Central memory CD8-positive, alpha-beta T cell (primary cell): ENCODE measurements around the gene C11orf54.

ENCODE experiments used
- ATAC-seq: fragments of 150-1000 bp; cut with Tn5 transposase; replicated peaks from 2 replicates; pipeline ENCODE4 v1.10.0; 2022; ENCODE audit warnings: mild to moderate bottlenecking, moderate FRiP score, moderate number of reproducible peaks; ENCODE audit not compliant: poor library complexity, severe bottlenecking; ENCODE audit errors: extremely low read depth
- DNase-seq, 2 donors: peaks; one replicate each; pipeline ENCODE4 v3.0.0; 2021; ENCODE audit warnings: low spot score in 2 of 2
- H3K27ac Mint-ChIP-seq: one replicate; pipeline ENCODE4 v1.8.0; 2022; ENCODE audit warnings: low read depth, mild to moderate bottlenecking, moderate library complexity, mixed read lengths
- H3K27me3 Mint-ChIP-seq: one replicate; pipeline ENCODE4 v1.8.0; 2022; ENCODE audit warnings: mixed read lengths
- H3K36me3 Mint-ChIP-seq: one replicate; pipeline ENCODE4 v1.8.0; 2022; ENCODE audit warnings: mild to moderate bottlenecking, moderate library complexity, mixed read lengths; ENCODE audit not compliant: insufficient read depth
- H3K4me1 Mint-ChIP-seq: one replicate; pipeline ENCODE4 v1.8.0; 2022; ENCODE audit warnings: mixed read lengths
- H3K4me3 Mint-ChIP-seq: one replicate; pipeline ENCODE4 v1.8.0; 2022; ENCODE audit warnings: mild to moderate bottlenecking, moderate library complexity, mixed read lengths
- H3K9me3 Mint-ChIP-seq: one replicate; pipeline ENCODE4 v1.8.0; 2022; ENCODE audit warnings: mixed read lengths

The C11orf54 gene

GRCh38 chr11:93741094-93741881, at the start of gene C11orf54, which contains the start of gene TAF1D:
Gene C11orf54 (plus strand): TSS chr11:93741672. CDS start chr11:93747394, 5,722 bp downstream.
Gene TAF1D (minus strand): TSS chr11:93741495. CDS start chr11:93739304, 2,191 bp downstream.
- Mint-ChIP-seq H3K9me3 (no peaks in the 10 kb centered on the region), H3K27ac (peak within 1 kb of the TSS; percentile 99), H3K27me3 (no peaks in the 10 kb centered on the region), H3K4me3 (peak within 1 kb of the TSS; percentile 100), H3K4me1 (peaks cover 67% of the 10 kb centered on the region), H3K36me3 (peaks cover 51% of the 10 kb centered on the region)
- DNase-seq: peak; percentile 93 to 94
- peak; percentile 92 for ATAC-seq

- Mint-ChIP-seq H3K27me3 (no peaks in the 10 kb centered on the region), H3K27ac (no peak overlapping the region), H3K9me3 (no peaks in the 10 kb centered on the region), H3K36me3 (peaks cover 37% of the 10 kb centered on the region), H3K4me3 (no peak overlapping the region), H3K4me1 (peaks cover 7% of the 10 kb centered on the region)
- DNase-seq (no peak), ATAC-seq (no peak)
Measured at GRCh38 chr11:93694109-93694508, 47.4 kb upstream of the C11orf54 start.

- H3K4me1 Mint-ChIP-seq: peaks cover 5% of the 10 kb centered on the region
- H3K36me3 Mint-ChIP-seq: peaks cover 40% of the 10 kb centered on the region
- no peak for DNase-seq
- no peak overlapping the region for H3K4me3 Mint-ChIP-seq
- ATAC-seq: no peak
- no peak overlapping the region for H3K27ac Mint-ChIP-seq
- no peaks in the 10 kb centered on the region for H3K9me3 Mint-ChIP-seq
- H3K27me3 Mint-ChIP-seq: no peaks in the 10 kb centered on the region
Measured at GRCh38 chr11:93694557-93694956, 46.9 kb upstream of the C11orf54 start.

DNA sequence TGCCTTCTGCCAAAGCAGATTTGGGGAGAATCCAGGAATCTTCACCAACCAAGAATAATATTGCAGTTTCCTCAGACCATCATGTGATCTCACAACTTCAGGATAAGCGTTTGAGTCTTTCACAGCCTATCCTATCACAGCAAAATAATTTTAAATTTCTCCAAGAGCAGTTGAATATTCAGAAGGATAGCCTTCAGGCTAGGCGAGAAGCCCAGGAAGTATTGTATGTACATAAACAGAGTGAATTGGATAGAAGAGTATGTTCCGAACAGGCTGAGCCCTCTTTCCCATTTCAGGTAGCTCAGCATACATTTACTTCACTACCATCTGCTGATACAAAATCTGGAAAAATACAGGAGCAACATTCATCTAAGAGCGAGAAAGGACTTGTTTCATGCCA, 43.9 kb upstream of the C11orf54 start:
- H3K36me3 Mint-ChIP-seq: peaks cover 40% of the 10 kb centered on the region
- no peaks in the 10 kb centered on the region for H3K4me1 Mint-ChIP-seq
- DNase-seq: no peak
- no peak overlapping the region for H3K4me3 Mint-ChIP-seq
- H3K9me3 Mint-ChIP-seq: no peaks in the 10 kb centered on the region
- no peak for ATAC-seq
- H3K27ac Mint-ChIP-seq: no peak overlapping the region
- H3K27me3 Mint-ChIP-seq: no peaks in the 10 kb centered on the region

DNA sequence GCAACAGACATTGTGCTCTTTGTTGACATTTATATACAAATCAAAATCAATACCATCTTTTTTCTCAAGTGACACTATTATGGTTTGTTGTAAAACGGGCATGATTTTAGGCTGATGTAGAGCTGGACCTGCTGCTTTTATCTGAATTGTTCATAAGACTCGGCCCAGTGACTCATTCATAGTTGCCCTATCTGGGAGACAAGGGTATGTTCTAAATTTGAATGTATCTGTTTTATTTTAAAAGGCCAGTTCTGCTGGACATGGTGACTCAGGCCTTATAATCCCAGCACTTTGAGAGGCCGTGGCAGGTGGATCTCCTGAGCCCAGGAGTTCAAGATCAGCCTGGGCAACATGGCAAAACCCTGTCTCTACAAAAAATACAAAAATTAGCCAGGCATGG, 40.6 kb upstream of the C11orf54 start:
- Mint-ChIP-seq H3K4me3 (no peak overlapping the region), H3K4me1 (no peaks in the 10 kb centered on the region), H3K27me3 (no peaks in the 10 kb centered on the region), H3K36me3 (peaks cover 47% of the 10 kb centered on the region), H3K27ac (no peak overlapping the region), H3K9me3 (no peaks in the 10 kb centered on the region)
- ATAC-seq (no peak), DNase-seq (no peak)

DNA sequence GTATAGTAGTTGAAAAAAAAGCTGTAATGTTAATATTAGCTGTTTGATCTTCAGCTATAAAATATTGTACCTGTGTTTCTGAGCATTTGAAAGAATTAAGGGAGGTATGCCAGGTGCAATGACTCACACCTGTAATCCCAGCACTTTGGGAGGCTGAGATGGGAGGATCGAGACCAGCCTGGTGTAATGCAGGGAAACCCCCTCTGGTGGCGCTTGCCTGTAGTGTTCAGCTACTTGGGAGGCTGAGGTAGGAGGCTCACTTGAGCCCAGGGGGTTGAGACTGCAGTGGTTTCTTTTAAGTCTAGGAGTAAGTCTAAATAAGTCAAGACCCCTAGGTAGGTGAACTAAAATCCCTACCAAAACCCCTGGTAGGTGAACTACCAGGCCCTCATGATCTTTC, 37.2 kb upstream of the C11orf54 start:
- DNase-seq (no peak), ATAC-seq (no peak)
- Mint-ChIP-seq H3K27ac (no peak overlapping the region), H3K36me3 (peaks cover 42% of the 10 kb centered on the region), H3K27me3 (no peaks in the 10 kb centered on the region), H3K4me1 (no peaks in the 10 kb centered on the region), H3K4me3 (no peak overlapping the region), H3K9me3 (no peaks in the 10 kb centered on the region)

GRCh38 chr11:93710239-93710638, 31.2 kb upstream of the C11orf54 start:
- H3K4me1 Mint-ChIP-seq: peaks cover 7% of the 10 kb centered on the region
- no peak overlapping the region for H3K27ac Mint-ChIP-seq
- no peak overlapping the region for H3K4me3 Mint-ChIP-seq
- H3K27me3 Mint-ChIP-seq: no peaks in the 10 kb centered on the region
- H3K36me3 Mint-ChIP-seq: peaks cover 27% of the 10 kb centered on the region
- DNase-seq: no peak
- peaks cover 11% of the 10 kb centered on the region for H3K9me3 Mint-ChIP-seq
- ATAC-seq: no peak

DNA sequence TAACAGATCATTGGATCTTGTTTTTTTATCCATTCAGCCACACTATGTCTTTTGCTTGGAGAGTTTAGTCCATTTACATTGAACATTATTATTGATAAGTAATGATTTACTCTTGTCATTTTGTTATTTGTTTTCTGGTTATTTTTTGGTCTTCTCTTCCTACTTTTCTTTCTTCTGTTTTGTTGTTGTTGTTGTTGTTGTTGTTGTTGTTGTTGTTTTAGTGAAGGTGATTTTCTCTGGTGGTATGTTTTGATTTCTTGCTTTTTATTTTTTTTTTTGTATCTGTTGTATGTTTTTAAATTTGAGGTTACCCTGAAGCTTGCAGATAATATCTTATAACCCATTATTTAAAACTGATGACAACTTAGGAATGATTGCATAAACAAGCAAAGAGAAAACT, 28.8 kb upstream of the C11orf54 start:
- no peaks in the 10 kb centered on the region for H3K27me3 Mint-ChIP-seq
- H3K27ac Mint-ChIP-seq: peak overlapping the region; percentile 71
- no peak overlapping the region for H3K4me3 Mint-ChIP-seq
- peaks cover 15% of the 10 kb centered on the region for H3K4me1 Mint-ChIP-seq
- peaks cover 11% of the 10 kb centered on the region for H3K9me3 Mint-ChIP-seq
- DNase-seq: no peak
- ATAC-seq: no peak
- peaks cover 21% of the 10 kb centered on the region for H3K36me3 Mint-ChIP-seq

DNA sequence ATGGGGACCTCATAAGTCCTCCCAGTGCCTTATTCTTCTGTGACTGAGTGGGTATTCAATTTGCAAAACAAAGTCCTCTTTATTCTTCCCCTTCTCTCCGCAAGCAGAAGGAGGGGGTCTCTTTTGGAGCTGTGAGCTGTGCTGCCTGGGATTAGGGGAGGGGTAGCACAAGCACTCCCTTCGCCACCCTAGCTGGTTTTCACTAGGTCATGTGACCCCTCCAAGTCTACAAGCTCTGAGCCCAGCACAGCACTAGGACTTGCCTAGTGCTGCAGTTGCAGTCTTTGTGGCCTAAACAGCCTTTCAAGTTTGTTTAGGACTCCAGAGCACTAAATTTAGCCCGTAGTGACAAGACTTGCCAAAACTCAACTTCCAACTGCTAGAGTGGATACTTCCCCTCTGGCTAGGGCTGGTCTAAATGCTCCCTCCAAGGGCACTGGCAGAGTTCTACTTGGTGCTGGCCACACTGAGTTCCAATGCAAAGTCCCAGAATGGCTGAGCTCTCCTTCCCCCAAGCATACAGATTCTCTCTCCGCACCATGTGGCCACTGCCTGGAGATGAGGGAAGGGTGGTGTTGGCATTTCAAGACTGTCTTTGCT, 25.6 kb upstream of the C11orf54 start:
- Mint-ChIP-seq H3K4me3 (no peak overlapping the region), H3K36me3 (peaks cover 14% of the 10 kb centered on the region), H3K27me3 (no peaks in the 10 kb centered on the region), H3K9me3 (peaks cover 4% of the 10 kb centered on the region), H3K27ac (peak overlapping the region; percentile 6), H3K4me1 (peaks cover 25% of the 10 kb centered on the region)
- ATAC-seq (no peak), DNase-seq (no peak)

GRCh38 chr11:93717501-93717900, 24.0 kb upstream of the C11orf54 start:
- no peak for ATAC-seq

DNA sequence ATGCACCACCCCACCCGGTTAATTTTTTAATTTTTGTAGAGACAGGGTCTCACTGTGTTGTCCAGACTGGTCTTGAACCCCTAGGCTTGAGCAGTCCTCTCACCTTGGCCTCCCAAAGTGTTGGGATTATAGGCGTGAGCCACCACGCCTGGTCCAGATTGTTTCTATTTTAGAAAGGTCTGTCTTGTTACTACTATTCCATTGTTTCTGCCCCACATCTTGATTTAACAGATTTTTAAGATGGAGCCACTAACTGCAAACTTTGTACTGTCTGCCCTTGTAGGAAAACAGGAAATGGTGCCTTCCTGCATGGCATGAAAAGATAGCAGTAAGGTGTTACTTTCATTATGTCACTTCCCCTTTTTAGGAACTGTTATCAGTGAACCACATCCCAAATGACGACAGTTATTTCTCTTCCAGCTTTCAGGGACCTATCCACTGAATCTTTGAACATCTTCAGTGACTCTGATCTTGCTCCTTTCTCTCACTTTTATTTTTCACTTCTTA, 23.4 kb upstream of the C11orf54 start:
- Mint-ChIP-seq H3K4me1 (peaks cover 18% of the 10 kb centered on the region), H3K9me3 (no peaks in the 10 kb centered on the region), H3K36me3 (peaks cover 17% of the 10 kb centered on the region), H3K27ac (peak overlapping the region; percentile 75), H3K27me3 (no peaks in the 10 kb centered on the region), H3K4me3 (peak overlapping the region; percentile 5)
- peak; percentile 68 for ATAC-seq
- DNase-seq: no peak

More at GRCh38 chr11:93717501-93717900, 24.0 kb upstream of the C11orf54 start:
- Mint-ChIP-seq H3K4me3 (no peak overlapping the region), H3K9me3 (no peaks in the 10 kb centered on the region), H3K27me3 (no peaks in the 10 kb centered on the region), H3K4me1 (peaks cover 23% of the 10 kb centered on the region), H3K27ac (peak overlapping the region; percentile 75), H3K36me3 (peaks cover 19% of the 10 kb centered on the region)
- DNase-seq: no peak

DNA sequence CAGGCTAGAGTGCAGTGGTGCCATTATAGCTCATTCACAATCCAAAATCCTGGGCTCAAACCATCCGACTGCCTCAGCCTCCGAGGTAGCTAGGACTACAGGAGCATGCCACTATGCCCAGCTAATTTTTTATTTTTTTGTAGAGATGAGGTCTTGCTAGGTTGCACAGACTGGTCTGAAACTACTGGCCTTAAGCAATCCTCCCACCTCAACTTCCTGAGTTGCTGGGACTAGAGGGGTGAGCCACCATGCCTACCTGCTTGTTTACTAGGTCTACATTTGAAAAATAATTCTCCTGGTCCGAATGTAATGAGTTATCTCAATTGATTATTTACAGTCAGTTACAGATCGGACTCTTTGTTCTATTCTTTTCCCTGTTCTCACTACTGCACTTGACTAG, 22.2 kb upstream of the C11orf54 start:
- H3K27me3 Mint-ChIP-seq: no peaks in the 10 kb centered on the region
- H3K27ac Mint-ChIP-seq: no peak overlapping the region

GRCh38 chr11:93720522-93720921, 20.9 kb upstream of the C11orf54 start:
- no peak for ATAC-seq
- no peak for DNase-seq
- no peak overlapping the region for H3K4me3 Mint-ChIP-seq
- no peaks in the 10 kb centered on the region for H3K9me3 Mint-ChIP-seq
- H3K27me3 Mint-ChIP-seq: no peaks in the 10 kb centered on the region
- H3K36me3 Mint-ChIP-seq: peaks cover 24% of the 10 kb centered on the region
- H3K27ac Mint-ChIP-seq: no peak overlapping the region
- peaks cover 18% of the 10 kb centered on the region for H3K4me1 Mint-ChIP-seq

More for the DNA sequence above, 22.2 kb upstream of the C11orf54 start:
- no peak overlapping the region for H3K4me3 Mint-ChIP-seq
- H3K4me1 Mint-ChIP-seq: peaks cover 18% of the 10 kb centered on the region
- no peaks in the 10 kb centered on the region for H3K9me3 Mint-ChIP-seq
- ATAC-seq (no peak), DNase-seq (no peak)
- peaks cover 18% of the 10 kb centered on the region for H3K36me3 Mint-ChIP-seq
